NB4 (cell line): ENCODE measurements around the gene ANAPC7.

Source experiments
- POLR2A ChIP-seq: IDR thresholded peaks from 2 replicates; pipeline ENCODE4 v1.6.1; 2011; ENCODE audit warnings: mild to moderate bottlenecking; ENCODE audit not compliant: insufficient read length; ENCODE audit errors: extremely low read depth
- TF ChIP-seq, protein P1 (sequence below): IDR thresholded peaks from one replicate; pipeline ENCODE4 v1.5.1; 2012; ENCODE audit warnings: low read depth, low read length

- TF ChIP-seq, protein P1, sequence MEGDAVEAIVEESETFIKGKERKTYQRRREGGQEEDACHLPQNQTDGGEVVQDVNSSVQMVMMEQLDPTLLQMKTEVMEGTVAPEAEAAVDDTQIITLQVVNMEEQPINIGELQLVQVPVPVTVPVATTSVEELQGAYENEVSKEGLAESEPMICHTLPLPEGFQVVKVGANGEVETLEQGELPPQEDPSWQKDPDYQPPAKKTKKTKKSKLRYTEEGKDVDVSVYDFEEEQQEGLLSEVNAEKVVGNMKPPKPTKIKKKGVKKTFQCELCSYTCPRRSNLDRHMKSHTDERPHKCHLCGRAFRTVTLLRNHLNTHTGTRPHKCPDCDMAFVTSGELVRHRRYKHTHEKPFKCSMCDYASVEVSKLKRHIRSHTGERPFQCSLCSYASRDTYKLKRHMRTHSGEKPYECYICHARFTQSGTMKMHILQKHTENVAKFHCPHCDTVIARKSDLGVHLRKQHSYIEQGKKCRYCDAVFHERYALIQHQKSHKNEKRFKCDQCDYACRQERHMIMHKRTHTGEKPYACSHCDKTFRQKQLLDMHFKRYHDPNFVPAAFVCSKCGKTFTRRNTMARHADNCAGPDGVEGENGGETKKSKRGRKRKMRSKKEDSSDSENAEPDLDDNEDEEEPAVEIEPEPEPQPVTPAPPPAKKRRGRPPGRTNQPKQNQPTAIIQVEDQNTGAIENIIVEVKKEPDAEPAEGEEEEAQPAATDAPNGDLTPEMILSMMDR: no peak
- no peak for TF ChIP-seq POLR2A
Observed at GRCh38 chr12:110372056-110372425, 31.5 kb downstream of the ANAPC7 start.
